DND-41 (cell line): ENCODE data around the gene TRPM1.
A peak's percentile ranks its signal among the peaks of the same experiment; 100 is the strongest.

ENCODE experiments used
- ATAC-seq: fragments of 200-7000 bp; cut with Tn5 transposase; 3 replicates; pipeline ENCODE4 v1.9.1; 2021; ENCODE audit warnings: low read depth; ENCODE audit not compliant: insufficient read depth
- DNase-seq: peaks from one replicate; pipeline ENCODE4 v3.0.0-alpha.2; 2020
- H2AFZ ChIP-seq: 2 replicates; pipeline ENCODE4 v1.6.0; 2012; ENCODE audit warnings: low read depth, low read length
- H3K27ac ChIP-seq: 2 replicates; pipeline ENCODE4 v1.5.1; 2012; ENCODE audit warnings: low read length, inconsistent platforms
- H3K27me3 ChIP-seq: fragments of 200-600 bp; sonication (generic); 2 replicates; pipeline ENCODE4 v1.6.0; 2012; ENCODE audit warnings: low read length, mild to moderate bottlenecking, inconsistent platforms; ENCODE audit not compliant: insufficient read depth, poor library complexity
- H3K36me3 ChIP-seq: 2 replicates; pipeline ENCODE4 v1.5.1; 2012; ENCODE audit warnings: low read length, inconsistent platforms; ENCODE audit not compliant: insufficient read depth
- H3K4me1 ChIP-seq: 2 replicates; pipeline ENCODE4 v1.5.1; 2012; ENCODE audit warnings: mild to moderate bottlenecking, low read length; ENCODE audit not compliant: insufficient read depth
- H3K4me2 ChIP-seq: 2 replicates; pipeline ENCODE4 v1.6.0; 2012; ENCODE audit warnings: mild to moderate bottlenecking, moderate library complexity, low read length, inconsistent platforms; ENCODE audit not compliant: insufficient read depth
- H3K4me3 ChIP-seq, 2 experiments: fragments of 200-600 bp in 1 of 2; shearing (Covaris generic) in 1 of 2; 2 replicates each; pipeline ENCODE4 v1.5.1; 2012 to 2016; ENCODE audit warnings: inconsistent platforms in 2 of 2, low read length in 2 of 2, mild to moderate bottlenecking in 2 of 2, low read depth in 1 of 2, moderate library complexity in 1 of 2
- H3K79me2 ChIP-seq: 2 replicates; pipeline ENCODE4 v1.6.0; 2012; ENCODE audit warnings: low read length, inconsistent platforms; ENCODE audit not compliant: insufficient read depth
- H3K9ac ChIP-seq: 2 replicates; pipeline ENCODE4 v1.6.0; 2012; ENCODE audit warnings: low read depth, mild to moderate bottlenecking, inconsistent platforms, low read length, moderate library complexity
- H3K9me3 ChIP-seq: 2 replicates; pipeline ENCODE4 v1.5.1; 2012; ENCODE audit warnings: low read length, moderate library complexity, mild to moderate bottlenecking, inconsistent platforms; ENCODE audit not compliant: insufficient read depth, severe bottlenecking
- H4K20me1 ChIP-seq: 2 replicates; pipeline ENCODE4 v1.6.0; 2012; ENCODE audit warnings: low read length; ENCODE audit not compliant: insufficient read depth
- CTCF ChIP-seq: IDR thresholded peaks from 2 replicates; pipeline ENCODE4 v1.5.1; 2012; ENCODE audit warnings: borderline replicate concordance, low read length, moderate library complexity, mild to moderate bottlenecking; ENCODE audit not compliant: poor library complexity, severe bottlenecking; ENCODE audit errors: extremely low read depth
- EZH2 ChIP-seq: IDR thresholded peaks from 3 replicates; pipeline ENCODE4 v1.6.1; 2012; ENCODE audit warnings: borderline replicate concordance, low read depth, mild to moderate bottlenecking, moderate library complexity, low read length, inconsistent platforms; ENCODE audit not compliant: severe bottlenecking

Gene TRPM1

GRCh38 chr15:31016446-31016915 lies 85.0 kb downstream of the TRPM1 start:
- Histone ChIP-seq H3K4me3 (no peak overlapping the region), H3K9ac (no peak overlapping the region), H3K4me1 (no peaks in the 10 kb centered on the region), H3K4me2 (no peak overlapping the region), H3K79me2 (no peaks in the 10 kb centered on the region), H3K27ac (no peak overlapping the region), H4K20me1 (no peaks in the 10 kb centered on the region), H3K36me3 (no peaks in the 10 kb centered on the region), H3K9me3 (peaks cover 7% of the 10 kb centered on the region), H2AFZ (no peak overlapping the region), H3K27me3 (peaks cover 2% of the 10 kb centered on the region)
- no peak for ATAC-seq
- no peak for DNase-seq
- TF ChIP-seq CTCF, result no peak
- TF ChIP-seq EZH2, result no peak

GRCh38 chr15:31014608-31014925 lies 87.0 kb downstream of the TRPM1 start:
- H3K27ac ChIP-seq, result no peak overlapping the region
- ATAC-seq (no peak), DNase-seq (no peak)
- peaks cover 7% of the 10 kb centered on the region for H3K9me3 ChIP-seq
- H2AFZ ChIP-seq, result no peak overlapping the region
- no peaks in the 10 kb centered on the region for H3K79me2 ChIP-seq
- H3K27me3 ChIP-seq, result peaks cover 2% of the 10 kb centered on the region
- H3K4me2 ChIP-seq, result no peak overlapping the region
- H3K4me1 ChIP-seq, result no peaks in the 10 kb centered on the region
- H4K20me1 ChIP-seq, result no peaks in the 10 kb centered on the region
- H3K36me3 ChIP-seq, result no peaks in the 10 kb centered on the region
- TF ChIP-seq EZH2 (no peak), CTCF (no peak)
- no peak overlapping the region for H3K9ac ChIP-seq
- H3K4me3 ChIP-seq, result no peak overlapping the region

GRCh38 chr15:31013863-31014607 lies 87.5 kb downstream of the TRPM1 start:
- H4K20me1 ChIP-seq, result no peaks in the 10 kb centered on the region
- no peaks in the 10 kb centered on the region for H3K4me1 ChIP-seq
- no peak overlapping the region for H3K4me2 ChIP-seq
- H3K9ac ChIP-seq, result no peak overlapping the region
- H3K36me3 ChIP-seq, result no peaks in the 10 kb centered on the region
- no peak overlapping the region for H2AFZ ChIP-seq
- TF ChIP-seq EZH2 (no peak), CTCF (no peak)
- no peak for DNase-seq
- H3K9me3 ChIP-seq, result peaks cover 7% of the 10 kb centered on the region
- H3K4me3 ChIP-seq, result no peak overlapping the region
- H3K27ac ChIP-seq, result no peak overlapping the region
- H3K79me2 ChIP-seq, result no peaks in the 10 kb centered on the region
- 0 out of 3 replicates have a peak, but pooled peaks have one; percentile 57 for ATAC-seq
- H3K27me3 ChIP-seq, result peaks cover 2% of the 10 kb centered on the region

GRCh38 chr15:31012455-31012854 lies 89.1 kb downstream of the TRPM1 start:
- no peaks in the 10 kb centered on the region for H3K4me1 ChIP-seq
- no peak for TF ChIP-seq EZH2

More at GRCh38 chr15:31012455-31012854, 89.1 kb downstream of the TRPM1 start:
- no peaks in the 10 kb centered on the region for H3K79me2 ChIP-seq
- ATAC-seq, result no peak
- peaks cover 7% of the 10 kb centered on the region for H3K27me3 ChIP-seq
- H3K36me3 ChIP-seq, result no peaks in the 10 kb centered on the region
- H4K20me1 ChIP-seq, result no peaks in the 10 kb centered on the region
- H3K27ac ChIP-seq, result no peak overlapping the region
- no peak overlapping the region for H3K4me2 ChIP-seq
- H3K4me3 ChIP-seq, result no peak overlapping the region
- H3K9me3 ChIP-seq, result peaks cover 7% of the 10 kb centered on the region
- no peak overlapping the region for H3K9ac ChIP-seq
- no peak overlapping the region for H2AFZ ChIP-seq
- DNase-seq, result no peak
